Glutamatergic neuron (in vitro differentiated cells): ENCODE results near the gene JAZF1. TPM values are rescaled to one million over a fixed set of nuclear protein-coding genes. Genes with fewer than 3 reads are reported as not detected.

Experiments
- DNase-seq: peaks from one replicate; pipeline ENCODE4 v3.0.0; 2022
- H3K27ac Mint-ChIP-seq: one replicate; pipeline ENCODE4 v1.8.0; 2020; ENCODE audit warnings: mild to moderate bottlenecking, mixed read lengths, inconsistent platforms; ENCODE audit not compliant: unreplicated experiment
- H3K27me3 Mint-ChIP-seq: one replicate; pipeline ENCODE4 v1.8.0; 2020; ENCODE audit warnings: mild to moderate bottlenecking, moderate library complexity, mixed read lengths, inconsistent platforms; ENCODE audit not compliant: unreplicated experiment
- H3K36me3 Mint-ChIP-seq: one replicate; pipeline ENCODE4 v1.8.0; 2020; ENCODE audit warnings: mild to moderate bottlenecking, mixed read lengths, inconsistent platforms; ENCODE audit not compliant: unreplicated experiment
- H3K4me1 Mint-ChIP-seq: one replicate; pipeline ENCODE4 v1.8.0; 2020; ENCODE audit warnings: mild to moderate bottlenecking, low read depth, mixed read lengths, inconsistent platforms; ENCODE audit not compliant: unreplicated experiment
- H3K4me3 Mint-ChIP-seq: one replicate; pipeline ENCODE4 v1.8.0; 2020; ENCODE audit warnings: mild to moderate bottlenecking, mixed read lengths, inconsistent platforms; ENCODE audit not compliant: unreplicated experiment
- H3K9me3 Mint-ChIP-seq: one replicate; pipeline ENCODE4 v1.8.0; 2020; ENCODE audit warnings: mild to moderate bottlenecking, moderate library complexity, mixed read lengths, inconsistent platforms; ENCODE audit not compliant: unreplicated experiment
- total RNA-seq: library from RNA; stranded (reverse); fragmentation: NEBNext Ultra II Directional; extraction: Animal tissue kit (Norgen Biotek cat#: 25700); gene quantifications from one replicate; pipeline ENCODE4 v1.2.1, GENCODE V29; 2021; ENCODE audit not compliant: unreplicated experiment
- TF ChIP-seq, protein P1 (sequence below): fragments of 200-600 bp; sonication (generic); IDR thresholded peaks from one replicate; pipeline ENCODE4 v1.5.0; 2021; ENCODE audit not compliant: partially characterized antibody, unreplicated experiment

Gene JAZF1
- total RNA-seq, 1 donor from 2014 or later, result 14.1 TPM

DNA sequence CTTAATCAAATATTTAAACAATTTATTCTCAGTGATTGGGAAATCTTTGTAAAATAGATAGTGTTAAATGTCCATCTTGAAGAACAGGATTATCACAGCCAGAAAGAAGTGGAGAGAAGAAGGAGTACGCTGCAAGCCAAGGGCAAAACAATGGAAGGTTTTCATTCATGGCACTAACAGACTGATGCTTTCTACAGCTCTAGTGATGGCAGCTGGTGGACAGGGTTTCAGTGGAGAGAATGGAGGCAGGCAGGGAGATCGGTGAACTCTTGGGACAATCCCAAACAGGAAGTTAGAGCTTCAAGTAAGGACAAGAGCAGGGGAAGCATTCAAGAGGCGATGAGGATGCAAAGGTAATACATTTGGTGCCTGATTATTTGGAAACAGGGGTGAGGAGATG lies 207.0 kb downstream of the JAZF1 start:
- no peak overlapping the region for H3K4me3 Mint-ChIP-seq
- peaks cover 5% of the 10 kb centered on the region for H3K36me3 Mint-ChIP-seq
- DNase-seq, result no peak
- H3K4me1 Mint-ChIP-seq, result no peaks in the 10 kb centered on the region
- TF ChIP-seq, protein P1, sequence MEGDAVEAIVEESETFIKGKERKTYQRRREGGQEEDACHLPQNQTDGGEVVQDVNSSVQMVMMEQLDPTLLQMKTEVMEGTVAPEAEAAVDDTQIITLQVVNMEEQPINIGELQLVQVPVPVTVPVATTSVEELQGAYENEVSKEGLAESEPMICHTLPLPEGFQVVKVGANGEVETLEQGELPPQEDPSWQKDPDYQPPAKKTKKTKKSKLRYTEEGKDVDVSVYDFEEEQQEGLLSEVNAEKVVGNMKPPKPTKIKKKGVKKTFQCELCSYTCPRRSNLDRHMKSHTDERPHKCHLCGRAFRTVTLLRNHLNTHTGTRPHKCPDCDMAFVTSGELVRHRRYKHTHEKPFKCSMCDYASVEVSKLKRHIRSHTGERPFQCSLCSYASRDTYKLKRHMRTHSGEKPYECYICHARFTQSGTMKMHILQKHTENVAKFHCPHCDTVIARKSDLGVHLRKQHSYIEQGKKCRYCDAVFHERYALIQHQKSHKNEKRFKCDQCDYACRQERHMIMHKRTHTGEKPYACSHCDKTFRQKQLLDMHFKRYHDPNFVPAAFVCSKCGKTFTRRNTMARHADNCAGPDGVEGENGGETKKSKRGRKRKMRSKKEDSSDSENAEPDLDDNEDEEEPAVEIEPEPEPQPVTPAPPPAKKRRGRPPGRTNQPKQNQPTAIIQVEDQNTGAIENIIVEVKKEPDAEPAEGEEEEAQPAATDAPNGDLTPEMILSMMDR, result no peak
- H3K9me3 Mint-ChIP-seq, result peaks cover 2% of the 10 kb centered on the region
- H3K27ac Mint-ChIP-seq, result no peak overlapping the region
- H3K27me3 Mint-ChIP-seq, result no peaks in the 10 kb centered on the region

DNA sequence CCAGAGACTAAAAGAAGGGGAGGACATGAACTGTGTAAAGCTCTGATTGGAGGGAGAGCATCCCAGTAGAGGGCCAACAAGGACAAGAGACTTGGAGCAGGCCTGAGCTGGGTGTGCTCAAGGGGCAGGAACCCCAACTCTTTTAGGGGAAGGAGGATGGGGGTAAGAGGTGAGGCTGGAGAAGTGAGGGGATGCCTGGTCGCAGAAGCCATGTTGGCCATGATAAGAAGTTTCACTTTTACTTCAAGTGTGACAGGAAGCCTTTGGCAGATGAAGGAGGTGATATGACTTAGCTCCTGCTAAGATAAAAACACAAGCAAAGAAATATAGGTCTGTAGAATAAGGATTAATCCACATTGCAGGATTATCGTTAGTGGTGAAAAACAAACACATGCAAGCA lies 208.3 kb downstream of the JAZF1 start:
- TF ChIP-seq, protein P1, result no peak
- DNase-seq, result no peak
- Mint-ChIP-seq H3K4me1 (no peaks in the 10 kb centered on the region), H3K27me3 (no peaks in the 10 kb centered on the region), H3K9me3 (peaks cover 2% of the 10 kb centered on the region), H3K4me3 (no peak overlapping the region), H3K36me3 (peaks cover 5% of the 10 kb centered on the region), H3K27ac (no peak overlapping the region)

DNA sequence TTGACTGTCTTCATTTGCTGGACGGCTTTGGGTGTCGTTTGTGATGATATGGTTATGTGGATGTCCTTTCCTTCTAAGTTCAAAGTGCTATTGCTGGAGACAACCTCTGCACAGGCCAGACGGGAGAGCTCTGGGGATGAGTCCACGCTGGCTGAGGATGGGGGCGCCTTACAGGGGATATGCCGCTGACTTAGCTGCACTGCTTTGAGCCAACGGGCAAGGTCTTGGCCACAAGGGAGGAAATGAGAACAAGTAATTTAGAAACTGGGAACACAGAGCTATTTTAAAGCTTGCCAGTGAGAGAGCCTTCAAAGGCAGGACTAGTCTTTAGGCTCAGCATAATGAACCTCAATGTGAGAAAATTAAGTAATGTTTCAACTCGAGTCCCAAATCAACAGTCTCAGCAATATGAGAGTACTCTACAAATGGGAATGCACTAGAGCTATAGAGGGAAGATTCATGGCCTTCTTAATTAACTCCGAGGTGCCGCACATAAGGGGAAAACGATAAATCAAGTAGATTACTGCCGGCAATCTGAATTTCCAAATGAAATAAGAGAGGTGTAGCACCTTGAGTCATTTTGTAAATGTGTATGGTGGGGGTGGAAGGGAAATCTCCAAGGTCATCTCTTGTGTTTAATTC lies 209.3 kb downstream of the JAZF1 start:
- Mint-ChIP-seq H3K27me3 (no peaks in the 10 kb centered on the region), H3K27ac (no peak overlapping the region), H3K36me3 (peaks cover 5% of the 10 kb centered on the region), H3K4me3 (no peak overlapping the region), H3K9me3 (peaks cover 2% of the 10 kb centered on the region), H3K4me1 (no peaks in the 10 kb centered on the region)
- no peak for DNase-seq
- TF ChIP-seq, protein P1, result no peak

DNA sequence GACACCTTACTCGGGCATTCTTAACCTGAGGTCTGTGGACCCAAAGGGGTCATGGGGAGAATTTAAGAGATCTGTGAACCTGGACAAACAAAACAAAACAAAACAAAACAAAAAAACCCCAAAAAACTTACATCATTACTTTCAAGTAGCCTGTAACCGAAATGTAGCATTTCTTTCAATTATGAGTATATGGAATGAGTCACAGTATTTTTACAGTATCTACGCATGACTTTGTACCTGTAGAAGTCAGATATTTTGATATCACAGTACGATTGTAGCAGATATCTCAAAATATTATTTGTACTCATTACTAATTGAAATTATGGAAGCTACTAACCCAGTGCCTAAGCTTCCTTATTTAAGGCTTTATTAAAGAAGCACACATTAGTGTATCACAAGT lies 210.2 kb downstream of the JAZF1 start:
- no peak overlapping the region for H3K27ac Mint-ChIP-seq

DNA sequence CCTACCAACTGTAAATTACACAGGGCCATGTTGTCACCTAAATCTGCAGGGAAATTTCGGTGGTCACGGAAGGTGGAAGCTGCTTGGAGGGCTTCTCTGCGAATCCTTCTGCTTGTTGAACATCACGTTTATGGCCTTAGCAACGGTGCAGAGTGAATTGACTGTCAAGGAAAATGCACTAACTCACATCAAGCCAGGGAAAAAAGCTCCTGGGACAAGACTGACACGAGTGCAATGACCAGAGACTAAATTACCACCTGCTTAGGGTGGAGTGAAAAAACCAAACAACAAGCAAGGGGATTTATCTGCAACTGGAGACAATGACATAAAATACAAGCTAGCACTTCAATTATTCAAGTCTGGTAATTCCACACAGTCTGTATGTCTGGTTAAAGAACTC lies 211.2 kb downstream of the JAZF1 start:
- Mint-ChIP-seq H3K4me1 (no peaks in the 10 kb centered on the region), H3K27ac (no peak overlapping the region)

More for the DNA sequence above, 210.2 kb downstream of the JAZF1 start:
- no peak for DNase-seq
- TF ChIP-seq, protein P1, result no peak
- H3K4me3 Mint-ChIP-seq, result no peak overlapping the region
- peaks cover 2% of the 10 kb centered on the region for H3K9me3 Mint-ChIP-seq
- no peaks in the 10 kb centered on the region for H3K27me3 Mint-ChIP-seq
- no peaks in the 10 kb centered on the region for H3K4me1 Mint-ChIP-seq
- H3K36me3 Mint-ChIP-seq, result peaks cover 5% of the 10 kb centered on the region

More for the DNA sequence above, 211.2 kb downstream of the JAZF1 start:
- no peak for DNase-seq
- no peaks in the 10 kb centered on the region for H3K27me3 Mint-ChIP-seq
- TF ChIP-seq, protein P1, result no peak
- H3K36me3 Mint-ChIP-seq, result peaks cover 2% of the 10 kb centered on the region
- H3K9me3 Mint-ChIP-seq, result no peaks in the 10 kb centered on the region
- no peak overlapping the region for H3K4me3 Mint-ChIP-seq
